GM23338 (cell line): ENCODE results near the gene CA12. TPM values are rescaled to one million over a fixed set of nuclear protein-coding genes. Genes with fewer than 3 reads are reported as not detected.

Experiments used
- ATAC-seq: fragments of 200-7000 bp; cut with Tn5 transposase; 3 replicates; pipeline ENCODE4 v1.9.1; 2020
- DNase-seq: peaks from one replicate; pipeline ENCODE4 v3.0.0-alpha.2; 2015; ENCODE audit warnings: low spot score
- H2AFZ ChIP-seq: fragments of 200-600 bp; sonication (generic); 2 replicates; pipeline ENCODE4 v1.8.0; 2016; ENCODE audit warnings: antibody characterized with exemption, mild to moderate bottlenecking, moderate library complexity
- H3F3A ChIP-seq: fragments of 200-600 bp; sonication (generic); replicated peaks from 2 replicates; pipeline ENCODE4 v1.8.0; 2017; ENCODE audit warnings: antibody characterized with exemption, mixed run types, low read depth
- H3K27ac ChIP-seq: fragments of 200-600 bp; sonication (generic); 2 replicates; pipeline ENCODE4 v1.6.1; 2016; ENCODE audit warnings: low read depth
- H3K27me3 ChIP-seq: fragments of 200-600 bp; sonication (generic); 2 replicates; pipeline ENCODE4 v1.8.0; 2016; ENCODE audit warnings: mild to moderate bottlenecking, mixed run types, moderate library complexity; ENCODE audit not compliant: insufficient read depth
- H3K36me3 ChIP-seq: fragments of 200-600 bp; sonication (generic); 2 replicates; pipeline ENCODE4 v1.8.0; 2016; ENCODE audit warnings: mild to moderate bottlenecking; ENCODE audit not compliant: insufficient read depth
- H3K4me1 ChIP-seq: fragments of 200-600 bp; sonication (generic); 2 replicates; pipeline ENCODE4 v1.8.0; 2016; ENCODE audit warnings: mild to moderate bottlenecking, moderate library complexity; ENCODE audit not compliant: insufficient read depth
- H3K4me2 ChIP-seq: fragments of 200-600 bp; sonication (generic); 2 replicates; pipeline ENCODE4 v1.7.1; 2017; ENCODE audit warnings: mixed run types
- H3K4me3 ChIP-seq: fragments of 200-600 bp; sonication (generic); 2 replicates; pipeline ENCODE4 v1.6.1; 2016; ENCODE audit warnings: mixed run types
- H3K79me2 ChIP-seq: fragments of 200-600 bp; sonication (generic); replicated peaks from 2 replicates; pipeline ENCODE4 v1.8.0; 2017; ENCODE audit warnings: mild to moderate bottlenecking; ENCODE audit not compliant: insufficient read depth
- H3K9me2 ChIP-seq: fragments of 200-600 bp; sonication (generic); 2 replicates; pipeline ENCODE4 v1.8.0; 2017; ENCODE audit not compliant: insufficient read depth
- H4K20me1 ChIP-seq: fragments of 200-600 bp; sonication (generic); replicated peaks from 2 replicates; pipeline ENCODE4 v1.8.0; 2017; ENCODE audit warnings: mild to moderate bottlenecking; ENCODE audit not compliant: insufficient read depth
- H3K27ac Mint-ChIP-seq: 2 replicates; pipeline ENCODE4 v1.8.0; 2020; ENCODE audit warnings: inconsistent platforms, mild to moderate bottlenecking, moderate library complexity, mixed read lengths
- H3K27me3 Mint-ChIP-seq: 3 replicates; pipeline ENCODE4 v1.8.0; 2022; ENCODE audit warnings: low read depth, mild to moderate bottlenecking, moderate library complexity, mixed read lengths, inconsistent platforms; ENCODE audit not compliant: insufficient read depth, poor library complexity
- H3K36me3 Mint-ChIP-seq: 3 replicates; pipeline ENCODE4 v1.8.0; 2021; ENCODE audit warnings: low read depth, mild to moderate bottlenecking, inconsistent platforms, moderate library complexity, mixed read lengths
- H3K4me1 Mint-ChIP-seq: 3 replicates; pipeline ENCODE4 v1.8.0; 2020; ENCODE audit warnings: mild to moderate bottlenecking, inconsistent platforms, mixed read lengths
- H3K4me3 Mint-ChIP-seq: 3 replicates; pipeline ENCODE4 v1.8.0; 2021; ENCODE audit warnings: moderate library complexity, mild to moderate bottlenecking, inconsistent platforms, mixed read lengths
- H3K9me3 Mint-ChIP-seq: 3 replicates; pipeline ENCODE4 v1.8.0; 2020; ENCODE audit warnings: moderate library complexity, mild to moderate bottlenecking, inconsistent platforms, mixed read lengths
- CREB1 ChIP-seq: fragments of 250-450 bp; sonication (Bioruptor Pico); IDR thresholded peaks from 2 replicates; pipeline ENCODE4 v1.5.0; 2020; ENCODE audit warnings: low read depth, mild to moderate bottlenecking, moderate library complexity
- EZH2phosphoT487 ChIP-seq: fragments of 200-600 bp; sonication (generic); IDR thresholded peaks from one replicate; pipeline ENCODE4 v1.8.1; 2018; ENCODE audit warnings: antibody characterized with exemption; ENCODE audit not compliant: unreplicated experiment
- POLR2AphosphoS5 ChIP-seq: IDR thresholded peaks from 2 replicates; pipeline ENCODE4 v1.6.1; 2016; ENCODE audit warnings: antibody characterized with exemption, low read depth
- STAT1 ChIP-seq: IDR thresholded peaks from one replicate; pipeline ENCODE4 v1.6.1; 2016; ENCODE audit warnings: antibody characterized with exemption; ENCODE audit not compliant: unreplicated experiment
- polyA plus RNA-seq: library from polyadenylated mRNA; unstranded; fragments of >200 nt; fragmentation: Nextera tagmentation; extraction: Ambion mirVana; gene quantifications from 2 replicates; pipeline ENCODE4 v1.2.1, GENCODE V29; 2016
- total RNA-seq: library from RNA; depleted of rRNA; stranded (reverse); fragments of >200 nt; shearing (Covaris generic); gene quantifications from 2 replicates; pipeline ENCODE4 v1.2.3, GENCODE V29; 2014
- TF ChIP-seq, protein P1 (sequence below): fragments of 250-450 bp; sonication (Bioruptor Pico); IDR thresholded peaks from 2 replicates; pipeline ENCODE4 v1.5.0; 2020; ENCODE audit warnings: mild to moderate bottlenecking, moderate library complexity
- TF ChIP-seq, protein P2 (sequence below): IDR thresholded peaks from 2 replicates; pipeline ENCODE4 v1.6.1; 2016; ENCODE audit warnings: antibody characterized with exemption

The CA12 gene
- total and polyA plus RNA-seq, 2 experiments from 2014 or later, result 2.9 to 5.2 TPM

DNA sequence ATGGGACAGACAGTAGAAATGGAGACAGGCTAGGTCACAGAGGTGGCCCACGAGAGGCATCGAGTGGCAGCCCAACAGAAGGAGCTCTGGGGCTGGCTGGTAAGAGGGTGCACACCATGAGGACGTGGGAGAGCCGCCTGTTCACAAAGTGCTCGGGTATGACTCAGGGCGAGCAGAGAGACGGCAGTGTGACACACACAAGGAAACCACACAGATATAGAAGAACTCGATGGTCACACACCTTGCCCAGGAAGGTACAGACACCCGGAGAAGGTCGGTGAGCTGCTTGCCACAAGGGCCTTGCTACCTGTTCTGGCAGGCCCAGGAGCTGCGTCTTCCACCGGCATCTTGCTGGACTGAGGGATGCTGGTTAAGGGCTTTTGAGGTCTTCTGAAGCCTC, 50.2 kb downstream of the CA12 start (continued):
- TF ChIP-seq, protein P1, sequence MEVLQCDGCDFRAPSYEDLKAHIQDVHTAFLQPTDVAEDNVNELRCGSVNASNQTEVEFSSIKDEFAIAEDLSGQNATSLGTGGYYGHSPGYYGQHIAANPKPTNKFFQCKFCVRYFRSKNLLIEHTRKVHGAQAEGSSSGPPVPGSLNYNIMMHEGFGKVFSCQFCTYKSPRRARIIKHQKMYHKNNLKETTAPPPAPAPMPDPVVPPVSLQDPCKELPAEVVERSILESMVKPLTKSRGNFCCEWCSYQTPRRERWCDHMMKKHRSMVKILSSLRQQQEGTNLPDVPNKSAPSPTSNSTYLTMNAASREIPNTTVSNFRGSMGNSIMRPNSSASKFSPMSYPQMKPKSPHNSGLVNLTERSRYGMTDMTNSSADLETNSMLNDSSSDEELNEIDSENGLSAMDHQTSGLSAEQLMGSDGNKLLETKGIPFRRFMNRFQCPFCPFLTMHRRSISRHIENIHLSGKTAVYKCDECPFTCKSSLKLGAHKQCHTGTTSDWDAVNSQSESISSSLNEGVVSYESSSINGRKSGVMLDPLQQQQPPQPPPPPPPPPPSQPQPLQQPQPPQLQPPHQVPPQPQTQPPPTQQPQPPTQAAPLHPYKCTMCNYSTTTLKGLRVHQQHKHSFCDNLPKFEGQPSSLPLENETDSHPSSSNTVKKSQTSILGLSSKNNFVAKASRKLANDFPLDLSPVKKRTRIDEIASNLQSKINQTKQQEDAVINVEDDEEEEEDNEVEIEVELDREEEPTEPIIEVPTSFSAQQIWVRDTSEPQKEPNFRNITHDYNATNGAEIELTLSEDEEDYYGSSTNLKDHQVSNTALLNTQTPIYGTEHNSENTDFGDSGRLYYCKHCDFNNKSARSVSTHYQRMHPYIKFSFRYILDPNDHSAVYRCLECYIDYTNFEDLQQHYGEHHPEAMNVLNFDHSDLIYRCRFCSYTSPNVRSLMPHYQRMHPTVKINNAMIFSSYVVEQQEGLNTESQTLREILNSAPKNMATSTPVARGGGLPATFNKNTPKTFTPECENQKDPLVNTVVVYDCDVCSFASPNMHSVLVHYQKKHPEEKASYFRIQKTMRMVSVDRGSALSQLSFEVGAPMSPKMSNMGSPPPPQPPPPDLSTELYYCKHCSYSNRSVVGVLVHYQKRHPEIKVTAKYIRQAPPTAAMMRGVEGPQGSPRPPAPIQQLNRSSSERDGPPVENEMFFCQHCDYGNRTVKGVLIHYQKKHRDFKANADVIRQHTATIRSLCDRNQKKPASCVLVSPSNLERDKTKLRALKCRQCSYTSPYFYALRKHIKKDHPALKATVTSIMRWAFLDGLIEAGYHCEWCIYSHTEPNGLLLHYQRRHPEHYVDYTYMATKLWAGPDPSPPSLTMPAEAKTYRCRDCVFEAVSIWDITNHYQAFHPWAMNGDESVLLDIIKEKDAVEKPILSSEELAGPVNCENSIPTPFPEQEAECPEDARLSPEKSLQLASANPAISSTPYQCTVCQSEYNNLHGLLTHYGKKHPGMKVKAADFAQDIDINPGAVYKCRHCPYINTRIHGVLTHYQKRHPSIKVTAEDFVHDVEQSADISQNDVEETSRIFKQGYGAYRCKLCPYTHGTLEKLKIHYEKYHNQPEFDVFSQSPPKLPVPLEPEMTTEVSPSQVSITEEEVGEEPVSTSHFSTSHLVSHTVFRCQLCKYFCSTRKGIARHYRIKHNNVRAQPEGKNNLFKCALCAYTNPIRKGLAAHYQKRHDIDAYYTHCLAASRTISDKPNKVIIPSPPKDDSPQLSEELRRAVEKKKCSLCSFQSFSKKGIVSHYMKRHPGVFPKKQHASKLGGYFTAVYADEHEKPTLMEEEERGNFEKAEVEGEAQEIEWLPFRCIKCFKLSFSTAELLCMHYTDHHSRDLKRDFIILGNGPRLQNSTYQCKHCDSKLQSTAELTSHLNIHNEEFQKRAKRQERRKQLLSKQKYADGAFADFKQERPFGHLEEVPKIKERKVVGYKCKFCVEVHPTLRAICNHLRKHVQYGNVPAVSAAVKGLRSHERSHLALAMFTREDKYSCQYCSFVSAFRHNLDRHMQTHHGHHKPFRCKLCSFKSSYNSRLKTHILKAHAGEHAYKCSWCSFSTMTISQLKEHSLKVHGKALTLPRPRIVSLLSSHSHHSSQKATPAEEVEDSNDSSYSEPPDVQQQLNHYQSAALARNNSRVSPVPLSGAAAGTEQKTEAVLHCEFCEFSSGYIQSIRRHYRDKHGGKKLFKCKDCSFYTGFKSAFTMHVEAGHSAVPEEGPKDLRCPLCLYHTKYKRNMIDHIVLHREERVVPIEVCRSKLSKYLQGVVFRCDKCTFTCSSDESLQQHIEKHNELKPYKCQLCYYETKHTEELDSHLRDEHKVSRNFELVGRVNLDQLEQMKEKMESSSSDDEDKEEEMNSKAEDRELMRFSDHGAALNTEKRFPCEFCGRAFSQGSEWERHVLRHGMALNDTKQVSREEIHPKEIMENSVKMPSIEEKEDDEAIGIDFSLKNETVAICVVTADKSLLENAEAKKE (CRISPR knock-in tag), result no peak
- TF ChIP-seq POLR2AphosphoS5 (no peak), CREB1 (CRISPR knock-in tag) (no peak), STAT1 (no peak)
- TF ChIP-seq, protein P2, sequence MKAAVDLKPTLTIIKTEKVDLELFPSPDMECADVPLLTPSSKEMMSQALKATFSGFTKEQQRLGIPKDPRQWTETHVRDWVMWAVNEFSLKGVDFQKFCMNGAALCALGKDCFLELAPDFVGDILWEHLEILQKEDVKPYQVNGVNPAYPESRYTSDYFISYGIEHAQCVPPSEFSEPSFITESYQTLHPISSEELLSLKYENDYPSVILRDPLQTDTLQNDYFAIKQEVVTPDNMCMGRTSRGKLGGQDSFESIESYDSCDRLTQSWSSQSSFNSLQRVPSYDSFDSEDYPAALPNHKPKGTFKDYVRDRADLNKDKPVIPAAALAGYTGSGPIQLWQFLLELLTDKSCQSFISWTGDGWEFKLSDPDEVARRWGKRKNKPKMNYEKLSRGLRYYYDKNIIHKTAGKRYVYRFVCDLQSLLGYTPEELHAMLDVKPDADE, result no peak

DNA sequence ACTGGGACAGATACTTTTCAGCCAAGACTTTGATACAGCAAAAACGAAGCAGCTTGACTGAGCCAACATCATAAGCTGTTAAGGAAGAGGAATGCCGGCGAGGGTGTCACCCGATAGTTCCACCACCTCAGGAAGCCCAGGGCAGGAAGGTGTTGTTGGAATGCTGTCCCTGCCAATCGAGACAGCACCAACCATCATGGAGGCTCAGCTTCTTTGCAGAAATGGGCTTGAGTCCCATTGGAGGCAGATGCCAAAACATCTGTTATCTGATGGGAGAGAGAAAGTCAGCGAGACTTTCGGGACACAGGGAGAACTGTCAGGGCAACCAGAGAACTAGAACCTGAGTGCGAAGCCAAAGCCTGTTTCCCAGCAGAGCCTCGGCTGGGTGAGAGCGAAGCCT, 50.7 kb downstream of the CA12 start:
- no peak for DNase-seq
- Mint-ChIP-seq H3K4me1 (0 out of 3 replicates have a peak, but pooled peaks cover 2% of the 10 kb centered on the region), H3K27me3 (peaks cover 1% of the 10 kb centered on the region), H3K36me3 (no peaks in the 10 kb centered on the region), H3K4me3 (no peak overlapping the region), H3K27ac (no peak overlapping the region), H3K9me3 (no peaks in the 10 kb centered on the region)
- Histone ChIP-seq H3F3A (no peaks in the 10 kb centered on the region), H3K79me2 (no peaks in the 10 kb centered on the region), H3K4me3 (no peak overlapping the region), H3K36me3 (no peaks in the 10 kb centered on the region), H3K27ac (no peak overlapping the region), H4K20me1 (no peaks in the 10 kb centered on the region), H2AFZ (no peak overlapping the region), H3K9me2 (0 out of 2 replicates have a peak, but pooled peaks cover 8% of the 10 kb centered on the region), H3K27me3 (no peaks in the 10 kb centered on the region), H3K4me1 (no peaks in the 10 kb centered on the region), H3K4me2 (no peak overlapping the region)
- ATAC-seq, result no peak
- TF ChIP-seq, protein P1 (CRISPR knock-in tag), result no peak
- TF ChIP-seq, protein P2, result no peak
- no peak for TF ChIP-seq EZH2phosphoT487
